Lower leg skin (tissue), 3 donors: Measurements from ENCODE around the gene SNTG2.

ENCODE experiments used
- CTCF ChIP-seq, 3 donors: fragments of 450-650 bp; IDR thresholded peaks; one replicate each; pipeline ENCODE4 v1.5.1; 2016; ENCODE audit warnings: antibody characterized with exemption in 3 of 3, mild to moderate bottlenecking in 3 of 3, moderate library complexity in 2 of 3
- POLR2A ChIP-seq, 2 donors: fragments of 450-650 bp; IDR thresholded peaks; one replicate each; pipeline ENCODE4 v1.6.1; 2016 to 2017; ENCODE audit warnings: antibody characterized with exemption in 2 of 2, mild to moderate bottlenecking in 1 of 2, moderate library complexity in 1 of 2

- TF ChIP-seq CTCF (IDR thresholded peaks at IDR 0.05) (no peak), POLR2A (IDR thresholded peaks at IDR 0.05) (no peak)
These were observed 46.2 kb upstream of the SNTG2 start for GRCh38 chr2:904246-905024.
